Mesendoderm (in vitro differentiated cells): ENCODE data around the gene EPS8.

Experiments used
- DNase-seq: peaks from one replicate; pipeline ENCODE4 v3.0.0; 2013
- H2AK5ac ChIP-seq: 2 replicates; pipeline ENCODE4 v1.6.1; 2013; ENCODE audit warnings: low read length, inconsistent platforms
- H2BK120ac ChIP-seq: 2 replicates; pipeline ENCODE4 v1.6.1; 2013; ENCODE audit warnings: low read depth, mild to moderate bottlenecking, low read length, moderate library complexity, mixed read lengths
- H2BK15ac ChIP-seq: replicated peaks from 2 replicates; pipeline ENCODE4 v1.6.1; 2013; ENCODE audit warnings: low read depth, mild to moderate bottlenecking, moderate library complexity
- H2BK5ac ChIP-seq: 2 replicates; pipeline ENCODE4 v1.6.1; 2013; ENCODE audit warnings: low read length, inconsistent platforms
- H3K18ac ChIP-seq: 2 replicates; pipeline ENCODE4 v1.6.1; 2013; ENCODE audit warnings: mild to moderate bottlenecking, low read length, mixed read lengths
- H3K23ac ChIP-seq: one replicate; pipeline ENCODE4 v1.6.1; 2013; ENCODE audit warnings: low read length
- H3K27ac ChIP-seq: 2 replicates; pipeline ENCODE4 v1.5.1; 2013; ENCODE audit warnings: low read depth, mild to moderate bottlenecking, inconsistent platforms, low read length, moderate library complexity
- H3K27me3 ChIP-seq: 2 replicates; pipeline ENCODE4 v1.6.1; 2013; ENCODE audit warnings: low read length, control low read depth, mild to moderate bottlenecking, inconsistent platforms; ENCODE audit not compliant: insufficient read depth, poor library complexity
- H3K36me3 ChIP-seq: 2 replicates; pipeline ENCODE4 v1.6.1; 2013; ENCODE audit warnings: low read length, inconsistent platforms; ENCODE audit not compliant: control insufficient read depth, insufficient read depth
- H3K4ac ChIP-seq: one replicate; pipeline ENCODE4 v1.6.1; 2013; ENCODE audit warnings: low read depth, mild to moderate bottlenecking, low read length, moderate library complexity
- H3K4me1 ChIP-seq: 2 replicates; pipeline ENCODE4 v1.6.1; 2013; ENCODE audit warnings: low read depth, low read length, inconsistent platforms; ENCODE audit not compliant: control insufficient read depth
- H3K4me2 ChIP-seq: 2 replicates; pipeline ENCODE4 v1.6.1; 2013; ENCODE audit warnings: low read length
- H3K4me3 ChIP-seq: 2 replicates; pipeline ENCODE4 v1.5.1; 2013; ENCODE audit warnings: mild to moderate bottlenecking, low read length
- H3K56ac ChIP-seq: one replicate; pipeline ENCODE4 v1.6.1; 2013; ENCODE audit warnings: low read length
- H3K79me1 ChIP-seq: 2 replicates; pipeline ENCODE4 v1.6.1; 2013; ENCODE audit warnings: low read length, inconsistent platforms
- H3K79me2 ChIP-seq: 2 replicates; pipeline ENCODE4 v1.6.1; 2013; ENCODE audit warnings: mild to moderate bottlenecking, low read length; ENCODE audit not compliant: control insufficient read depth, insufficient read depth
- H3K9ac ChIP-seq: 2 replicates; pipeline ENCODE4 v1.6.1; 2013; ENCODE audit warnings: low read length, inconsistent platforms
- H4K5ac ChIP-seq: one replicate; pipeline ENCODE4 v1.6.1; 2013; ENCODE audit warnings: low read length
- H4K8ac ChIP-seq: one replicate; pipeline ENCODE4 v1.6.1; 2013; ENCODE audit warnings: low read depth, mild to moderate bottlenecking, control low read depth, low read length, moderate library complexity
- WGBS: extraction: QIAGEN DNeasy Blood & Tissue Kit; methylation state at CpG from one replicate; pipeline ENCODE4 v1.1.7; 2013; ENCODE audit warnings: low lambda C conversion rate, missing lambda C conversion rate; ENCODE audit not compliant: insufficient coverage; ENCODE audit errors: extremely low coverage; 5-methylcytosine and 5-hydroxymethylcytosine counted together

Gene EPS8

GRCh38 chr12:15648558-15648957, 140.6 kb downstream of the EPS8 start:
- no peaks in the 10 kb centered on the region for H3K27me3 ChIP-seq
- H3K36me3 ChIP-seq, result no peaks in the 10 kb centered on the region
- H4K8ac ChIP-seq, result no peak overlapping the region
- no peak overlapping the region for H3K4me2 ChIP-seq
- no peaks in the 10 kb centered on the region for H3K79me1 ChIP-seq
- no peak overlapping the region for H3K27ac ChIP-seq
- no peaks in the 10 kb centered on the region for H3K4me1 ChIP-seq
- H3K9ac ChIP-seq, result no peak overlapping the region
- no peak overlapping the region for H2AK5ac ChIP-seq
- no peak overlapping the region for H3K23ac ChIP-seq
- no peak for DNase-seq
- no peak overlapping the region for H3K18ac ChIP-seq
- no peak overlapping the region for H2BK120ac ChIP-seq
- H2BK5ac ChIP-seq, result no peak overlapping the region
- no peak overlapping the region for H4K5ac ChIP-seq
- WGBS, result no CpG with 5 or more reads among the region's 1 CpG
- no peak overlapping the region for H3K4ac ChIP-seq
- H3K4me3 ChIP-seq, result no peak overlapping the region
- H3K56ac ChIP-seq, result no peak overlapping the region
- H2BK15ac ChIP-seq, result no peak overlapping the region
- H3K79me2 ChIP-seq, result no peaks in the 10 kb centered on the region

GRCh38 chr12:15646581-15646980, 142.6 kb downstream of the EPS8 start:
- no peak overlapping the region for H3K4me3 ChIP-seq
- no peaks in the 10 kb centered on the region for H3K27me3 ChIP-seq
- no peak overlapping the region for H3K4ac ChIP-seq
- H3K4me1 ChIP-seq, result no peaks in the 10 kb centered on the region
- no peak overlapping the region for H4K5ac ChIP-seq
- H2BK120ac ChIP-seq, result no peak overlapping the region
- H2BK5ac ChIP-seq, result no peak overlapping the region
- no peak overlapping the region for H4K8ac ChIP-seq
- H3K4me2 ChIP-seq, result no peak overlapping the region
- H2AK5ac ChIP-seq, result no peak overlapping the region
- H3K56ac ChIP-seq, result no peak overlapping the region
- no peak overlapping the region for H3K9ac ChIP-seq
- no peaks in the 10 kb centered on the region for H3K36me3 ChIP-seq
- H3K23ac ChIP-seq, result no peak overlapping the region
- H3K27ac ChIP-seq, result no peak overlapping the region
- H3K18ac ChIP-seq, result no peak overlapping the region
- H2BK15ac ChIP-seq, result no peak overlapping the region
- H3K79me2 ChIP-seq, result no peaks in the 10 kb centered on the region
- DNase-seq, result no peak
- no CpG with 5 or more reads among the region's 1 CpG for WGBS
- H3K79me1 ChIP-seq, result no peaks in the 10 kb centered on the region

DNA sequence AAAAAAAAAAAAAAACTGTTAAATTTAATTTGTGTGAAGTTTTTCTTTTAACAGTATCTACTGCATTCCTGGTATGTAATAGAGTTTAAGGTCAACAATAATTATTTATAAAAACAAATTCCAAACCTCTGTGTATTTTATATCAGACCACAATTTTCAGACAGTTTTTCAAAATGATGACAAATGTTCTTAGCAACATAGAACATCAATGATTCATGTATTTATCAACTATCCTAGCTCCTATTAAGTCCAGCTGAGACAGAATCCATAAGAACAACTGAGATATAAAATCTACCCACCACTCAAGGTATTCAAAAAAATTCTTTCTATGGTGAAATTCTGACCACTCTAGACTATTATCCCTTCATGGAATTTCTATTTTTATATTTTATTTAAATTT, 144.5 kb downstream of the EPS8 start:
- H4K5ac ChIP-seq, result no peak overlapping the region
- no peak overlapping the region for H2BK15ac ChIP-seq
- H3K4me2 ChIP-seq, result no peak overlapping the region
- no peak overlapping the region for H3K9ac ChIP-seq
- no peak overlapping the region for H3K18ac ChIP-seq
- H3K36me3 ChIP-seq, result no peaks in the 10 kb centered on the region
- no peak overlapping the region for H3K56ac ChIP-seq
- no peaks in the 10 kb centered on the region for H3K4me1 ChIP-seq
- H4K8ac ChIP-seq, result no peak overlapping the region
- H3K79me2 ChIP-seq, result no peaks in the 10 kb centered on the region
- no peaks in the 10 kb centered on the region for H3K79me1 ChIP-seq
- no peak overlapping the region for H3K4me3 ChIP-seq
- no peak overlapping the region for H3K23ac ChIP-seq
- H2BK5ac ChIP-seq, result no peak overlapping the region
- no peak overlapping the region for H3K4ac ChIP-seq
- no peak overlapping the region for H3K27ac ChIP-seq
- H2BK120ac ChIP-seq, result no peak overlapping the region
- no peak for DNase-seq
- no peaks in the 10 kb centered on the region for H3K27me3 ChIP-seq
- H2AK5ac ChIP-seq, result no peak overlapping the region

DNA sequence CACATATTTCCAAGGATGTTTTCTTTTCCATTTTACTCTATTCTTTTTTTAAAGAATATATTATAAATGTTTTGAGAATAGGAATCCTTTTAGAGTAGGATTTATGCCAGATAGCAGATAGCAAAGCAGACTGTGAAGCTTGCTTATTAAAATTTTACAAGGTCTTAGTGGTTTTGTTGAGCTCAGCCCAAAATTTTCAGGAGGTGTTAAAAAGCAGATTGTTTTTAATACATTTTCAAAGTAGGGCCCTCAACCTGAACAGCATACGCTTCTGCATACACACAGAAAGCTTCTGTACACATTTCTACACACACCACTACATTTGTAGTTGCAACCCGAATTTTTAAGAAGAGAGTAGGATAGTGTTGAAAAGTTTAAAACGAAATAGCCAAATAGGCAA, 151.0 kb downstream of the EPS8 start:
- H3K4ac ChIP-seq, result no peak overlapping the region
- WGBS, result no CpG with 5 or more reads among the region's 3 CpGs

DNA sequence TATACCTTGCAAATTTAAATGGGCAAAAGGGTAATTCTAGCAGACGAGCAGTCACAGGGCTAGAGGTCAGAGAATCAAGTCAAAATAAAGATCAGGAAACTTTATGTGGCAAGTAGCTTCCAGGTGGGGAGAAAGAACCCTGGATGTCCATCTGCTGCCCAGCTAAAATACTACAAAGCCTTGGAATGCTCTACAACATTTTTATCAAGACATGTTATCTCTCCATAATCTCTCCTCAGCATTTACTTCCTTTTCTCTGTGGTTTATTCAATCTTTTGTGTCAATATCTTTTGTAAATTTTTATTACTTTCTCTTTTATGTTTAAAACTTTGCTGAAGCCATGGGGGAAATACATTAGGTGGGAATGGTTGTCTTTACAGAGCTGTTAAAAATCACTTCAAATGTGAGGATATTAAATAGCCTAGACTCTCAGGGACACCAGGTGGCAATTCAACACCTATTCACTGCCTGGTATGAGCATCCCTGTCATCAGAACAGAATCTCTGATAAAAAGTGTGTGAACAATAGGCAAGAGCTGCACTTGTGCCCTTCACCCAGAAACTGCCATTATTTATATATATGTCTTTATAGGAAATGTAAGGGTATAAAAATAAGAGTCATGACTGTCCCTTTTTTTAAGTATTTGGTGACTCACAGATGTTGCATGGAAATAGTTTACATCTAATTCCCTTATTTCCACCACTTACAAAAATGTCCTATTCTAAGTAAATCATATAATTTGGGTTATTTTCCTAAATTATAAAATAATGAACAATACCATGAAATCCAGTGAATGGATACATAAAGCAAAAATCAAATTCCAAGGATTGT, 152.9 kb downstream of the EPS8 start:
- Histone ChIP-seq H3K56ac (no peak overlapping the region), H3K18ac (no peak overlapping the region), H3K36me3 (no peaks in the 10 kb centered on the region), H3K4me2 (no peak overlapping the region), H2BK120ac (no peak overlapping the region), H4K8ac (no peak overlapping the region), H3K79me2 (no peaks in the 10 kb centered on the region), H4K5ac (no peak overlapping the region), H3K9ac (no peak overlapping the region), H3K27ac (no peak overlapping the region), H3K27me3 (no peaks in the 10 kb centered on the region), H3K23ac (no peak overlapping the region), H3K4me3 (no peak overlapping the region), H2AK5ac (no peak overlapping the region), H2BK15ac (no peak overlapping the region), H2BK5ac (no peak overlapping the region), H3K4ac (no peak overlapping the region), H3K4me1 (peaks cover 7% of the 10 kb centered on the region), H3K79me1 (no peaks in the 10 kb centered on the region)
- WGBS, result no CpG with 5 or more reads among the region's 1 CpG
- DNase-seq, result peak; percentile 78

More for the DNA sequence above, 151.0 kb downstream of the EPS8 start:
- no peaks in the 10 kb centered on the region for H3K79me2 ChIP-seq
- no peak overlapping the region for H2BK15ac ChIP-seq
- no peak for DNase-seq
- H2BK5ac ChIP-seq, result no peak overlapping the region
- no peaks in the 10 kb centered on the region for H3K36me3 ChIP-seq
- H3K4me3 ChIP-seq, result no peak overlapping the region
- H3K56ac ChIP-seq, result peak overlapping the region; percentile 27
- no peak overlapping the region for H3K4me2 ChIP-seq
- H2AK5ac ChIP-seq, result no peak overlapping the region
- peaks cover 7% of the 10 kb centered on the region for H3K4me1 ChIP-seq
- H3K27me3 ChIP-seq, result no peaks in the 10 kb centered on the region
- H3K27ac ChIP-seq, result no peak overlapping the region
- H3K79me1 ChIP-seq, result no peaks in the 10 kb centered on the region
- H4K5ac ChIP-seq, result no peak overlapping the region
- H3K23ac ChIP-seq, result no peak overlapping the region
- no peak overlapping the region for H3K18ac ChIP-seq
- no peak overlapping the region for H4K8ac ChIP-seq
- H3K9ac ChIP-seq, result no peak overlapping the region
- H2BK120ac ChIP-seq, result no peak overlapping the region
